KOPT-K1 (cell line): Measurements from ENCODE around the gene KLHL40.

Source experiments
- H3K27ac ChIP-seq: fragments of 200-600 bp; sonication (generic); 2 replicates; pipeline ENCODE4 v1.5.1; 2016; ENCODE audit warnings: antibody characterized with exemption, mild to moderate bottlenecking, low read depth, low read length; ENCODE audit not compliant: poor library complexity, severe bottlenecking
- H3K36me3 ChIP-seq: fragments of 200-600 bp; sonication (generic); 2 replicates; pipeline ENCODE4 v1.5.1; 2017; ENCODE audit warnings: antibody characterized with exemption, mild to moderate bottlenecking, low read length, moderate library complexity; ENCODE audit not compliant: insufficient read depth
- H3K9me3 ChIP-seq: fragments of 200-600 bp; sonication (generic); 2 replicates; pipeline ENCODE4 v1.5.1; 2017; ENCODE audit warnings: antibody characterized with exemption, low read length, mild to moderate bottlenecking; ENCODE audit not compliant: insufficient read depth, poor library complexity, severe bottlenecking

Gene KLHL40

DNA sequence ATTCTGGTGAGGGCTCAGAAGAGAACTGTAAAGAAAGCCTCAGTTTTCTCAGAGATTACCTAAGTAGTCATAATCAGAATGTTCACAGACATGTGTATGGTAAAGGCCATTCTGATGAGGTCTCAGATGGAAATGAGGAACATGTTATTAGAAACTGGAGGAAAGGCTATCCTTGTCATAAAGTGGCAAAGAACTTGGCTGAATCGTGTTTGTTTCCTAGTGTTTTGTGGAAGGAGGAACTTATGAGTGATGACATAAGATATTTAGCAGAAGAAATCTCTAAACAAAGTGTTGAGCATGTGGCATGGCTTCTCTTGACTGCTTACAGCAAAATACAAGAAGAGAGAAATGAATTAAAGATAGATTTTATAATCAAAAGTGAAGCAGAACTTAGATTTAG lies 12.8 kb upstream of the KLHL40 start:
- Histone ChIP-seq H3K9me3 (peaks cover 16% of the 10 kb centered on the region), H3K36me3 (no peaks in the 10 kb centered on the region), H3K27ac (no peak overlapping the region)

DNA sequence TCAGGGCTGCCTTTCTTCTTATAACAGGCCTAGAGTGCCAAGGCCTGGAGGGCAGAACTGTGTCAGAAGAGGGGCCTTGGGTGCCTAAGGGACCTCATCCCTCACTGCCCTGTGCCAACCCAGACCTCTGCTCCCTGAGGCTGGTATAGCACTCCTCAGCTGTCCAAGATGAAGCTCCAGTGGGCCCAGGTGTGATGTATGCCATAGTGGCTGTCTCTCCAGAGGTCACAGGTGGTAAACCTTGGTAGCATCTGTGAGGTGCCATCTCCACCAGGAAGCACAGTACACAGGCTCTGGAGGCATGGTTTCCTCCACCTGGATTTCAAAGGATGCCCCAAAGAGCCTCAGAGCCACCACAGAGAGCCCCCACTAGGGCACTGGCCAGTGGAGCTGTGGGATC lies 12.3 kb upstream of the KLHL40 start:
- Histone ChIP-seq H3K36me3 (no peaks in the 10 kb centered on the region), H3K27ac (no peak overlapping the region), H3K9me3 (peaks cover 20% of the 10 kb centered on the region)

DNA sequence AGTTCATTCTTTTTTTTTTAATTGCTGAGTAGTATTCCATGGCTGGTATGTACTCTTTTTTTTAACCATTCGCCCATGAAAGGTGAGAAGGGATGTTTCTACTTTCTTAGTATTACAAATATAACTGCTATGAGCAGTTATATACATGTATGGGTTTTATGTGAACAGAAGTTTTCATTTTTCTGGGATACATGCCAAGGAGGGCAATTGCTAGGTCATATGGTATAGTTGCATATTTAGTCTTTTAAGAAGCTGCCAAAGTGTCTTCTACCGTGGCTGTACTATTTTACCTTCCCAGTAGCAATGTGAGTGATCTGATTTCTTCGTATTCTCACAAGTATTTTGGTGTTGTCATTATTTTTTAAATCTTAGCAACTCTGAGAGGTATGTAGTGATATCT lies 11.2 kb upstream of the KLHL40 start:
- Histone ChIP-seq H3K36me3 (no peaks in the 10 kb centered on the region), H3K9me3 (peaks cover 27% of the 10 kb centered on the region), H3K27ac (no peak overlapping the region)

DNA sequence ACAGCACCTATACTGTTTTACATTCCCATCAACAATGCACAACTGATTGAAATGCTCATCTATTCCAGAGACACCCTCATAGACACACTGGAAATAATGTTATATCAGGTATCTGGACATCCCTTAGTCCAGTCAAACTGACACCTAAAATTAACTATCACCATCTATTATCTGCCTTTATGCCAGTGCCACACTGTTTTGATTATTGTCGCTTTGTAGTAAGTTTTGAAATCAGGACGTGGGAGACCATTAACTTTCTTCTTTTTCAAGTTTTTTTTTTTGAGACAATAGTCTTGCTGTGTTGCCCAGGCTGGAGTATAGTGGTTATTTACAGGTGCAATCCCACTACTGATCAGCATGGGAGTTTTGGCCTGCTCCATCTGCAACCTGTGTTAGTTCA lies 9.4 kb upstream of the KLHL40 start:
- Histone ChIP-seq H3K36me3 (no peaks in the 10 kb centered on the region), H3K9me3 (peaks cover 27% of the 10 kb centered on the region), H3K27ac (no peak overlapping the region)

DNA sequence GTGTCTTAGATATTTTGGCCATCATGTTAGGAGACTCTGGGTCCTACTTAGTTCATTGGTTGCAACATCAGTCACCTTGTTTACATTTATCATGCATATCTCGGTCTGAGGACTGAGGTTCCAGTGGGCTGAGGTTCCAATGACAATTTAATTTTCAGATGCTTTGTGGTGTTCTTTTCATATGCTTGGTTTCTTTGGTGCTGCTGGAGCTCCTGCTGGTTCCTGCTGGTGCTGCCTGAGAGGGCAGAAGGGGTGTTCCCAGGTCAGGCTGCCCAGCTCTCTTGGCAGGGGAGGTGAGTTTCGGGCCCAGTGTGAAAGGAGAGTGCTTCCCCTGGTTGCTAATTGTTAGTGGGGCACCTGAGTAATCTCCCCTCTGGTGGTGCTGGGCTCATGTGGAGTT lies 6.9 kb upstream of the KLHL40 start:
- H3K9me3 ChIP-seq, result peaks cover 27% of the 10 kb centered on the region
- H3K36me3 ChIP-seq, result no peaks in the 10 kb centered on the region
- H3K27ac ChIP-seq, result no peak overlapping the region

DNA sequence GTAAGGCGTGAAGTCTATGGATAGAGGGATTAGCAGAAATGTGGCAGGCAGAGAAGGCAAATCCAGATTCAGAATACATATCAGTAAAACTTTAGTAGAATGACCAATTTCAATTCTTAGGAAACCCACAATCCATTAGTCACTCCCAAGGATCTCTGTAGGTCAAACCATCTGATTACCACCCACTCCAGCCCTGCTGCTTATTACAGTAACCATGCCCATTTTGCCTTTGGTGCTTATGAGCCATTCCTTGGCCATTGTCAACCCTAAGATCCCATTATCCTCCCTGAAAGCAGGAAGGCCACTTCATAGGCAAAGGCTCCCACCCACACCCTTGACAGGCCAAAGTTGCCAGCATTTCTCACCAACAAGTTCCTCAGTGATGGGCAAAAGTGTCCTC lies 5.1 kb upstream of the KLHL40 start:
- Histone ChIP-seq H3K36me3 (no peaks in the 10 kb centered on the region), H3K9me3 (peaks cover 27% of the 10 kb centered on the region), H3K27ac (no peak overlapping the region)

DNA sequence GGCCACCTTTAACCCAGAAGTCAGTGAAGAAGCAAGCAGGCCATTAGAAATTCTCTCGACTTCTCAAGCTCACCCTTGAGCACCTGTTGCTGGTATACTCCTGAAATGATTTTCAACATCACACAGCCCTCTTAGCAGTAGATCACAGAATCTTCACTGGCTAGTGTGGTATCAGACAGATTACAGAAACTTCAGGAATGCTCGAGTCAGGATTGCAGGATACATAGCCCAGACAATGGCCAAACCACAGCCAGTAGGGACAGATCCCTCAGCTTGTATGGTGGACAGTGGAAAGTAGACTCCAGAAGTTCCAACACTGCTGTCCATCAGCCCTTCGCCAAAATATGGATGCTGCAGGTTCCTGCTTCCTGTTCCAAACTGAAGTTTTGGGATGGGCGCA lies 4.5 kb upstream of the KLHL40 start:
- Histone ChIP-seq H3K36me3 (no peaks in the 10 kb centered on the region), H3K9me3 (peaks cover 24% of the 10 kb centered on the region), H3K27ac (no peak overlapping the region)

DNA sequence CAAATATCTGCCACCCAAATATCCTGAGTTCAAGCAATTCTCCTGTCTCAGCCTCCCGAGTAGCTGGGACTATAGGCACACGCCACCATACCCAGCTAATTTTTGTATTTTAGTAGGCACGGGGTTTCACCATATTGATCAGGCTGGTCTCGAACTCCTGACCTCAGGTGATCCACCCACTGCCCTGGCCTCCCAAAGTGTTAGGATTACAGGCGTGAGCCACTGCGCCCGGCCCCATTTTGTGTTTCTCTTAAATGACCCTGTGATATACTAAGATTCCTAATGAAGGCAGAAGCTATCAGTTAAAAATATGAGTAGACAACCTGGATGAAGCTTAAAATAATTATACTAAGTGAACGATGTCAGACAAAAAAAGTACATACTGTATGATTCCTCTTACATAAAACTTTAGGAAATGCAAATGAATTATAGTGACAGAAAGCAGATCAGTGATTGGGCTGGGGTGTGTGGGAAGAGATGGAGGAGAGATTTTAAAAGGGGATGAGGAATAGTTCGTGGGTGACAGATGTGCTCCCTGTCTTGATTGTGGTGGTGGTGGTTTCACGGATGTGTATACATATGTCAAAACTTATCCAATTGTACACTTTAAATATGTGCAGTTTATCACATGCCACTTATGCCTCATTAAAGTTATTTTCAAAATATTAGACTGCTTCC lies 3.8 kb upstream of the KLHL40 start:
- Histone ChIP-seq H3K9me3 (peaks cover 17% of the 10 kb centered on the region), H3K27ac (no peak overlapping the region), H3K36me3 (no peaks in the 10 kb centered on the region)

DNA sequence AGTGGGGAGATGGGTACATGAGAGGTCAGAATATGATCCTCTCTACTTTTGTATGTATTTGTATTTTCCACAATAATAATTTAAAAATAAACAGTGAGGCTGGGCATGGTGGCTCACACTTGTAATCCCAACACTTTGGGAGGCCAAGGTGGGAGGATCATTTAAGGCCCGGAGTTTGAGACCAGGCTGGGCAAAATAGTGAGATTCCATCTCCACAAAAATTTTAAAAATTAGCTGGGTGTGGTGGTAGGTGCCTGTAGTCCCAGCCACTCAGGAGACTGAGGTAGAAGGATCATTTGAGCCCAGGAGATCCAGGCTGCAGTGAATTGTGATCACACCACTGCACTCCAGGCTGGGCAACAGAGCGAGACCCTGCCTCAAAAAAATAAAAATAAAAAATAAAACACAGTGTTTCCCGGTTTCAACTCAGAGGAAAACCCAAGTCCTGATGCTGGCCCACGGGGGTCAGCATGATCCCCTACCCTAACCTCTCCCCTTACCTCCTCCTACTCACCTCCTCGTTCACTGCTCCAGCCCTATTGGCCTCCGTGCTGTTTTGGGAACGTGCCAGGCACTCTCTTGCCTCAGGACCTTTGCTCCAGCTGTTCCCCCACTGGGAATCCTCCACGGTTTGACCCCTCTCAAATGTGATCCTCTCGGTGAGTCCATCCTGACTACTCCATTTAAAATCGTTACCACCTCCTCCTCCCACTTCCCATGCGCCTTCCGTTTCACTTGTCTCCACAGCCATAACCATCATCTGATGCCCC lies 2.9 kb upstream of the KLHL40 start:
- no peak overlapping the region for H3K27ac ChIP-seq
- peaks cover 11% of the 10 kb centered on the region for H3K9me3 ChIP-seq
- H3K36me3 ChIP-seq, result no peaks in the 10 kb centered on the region

DNA sequence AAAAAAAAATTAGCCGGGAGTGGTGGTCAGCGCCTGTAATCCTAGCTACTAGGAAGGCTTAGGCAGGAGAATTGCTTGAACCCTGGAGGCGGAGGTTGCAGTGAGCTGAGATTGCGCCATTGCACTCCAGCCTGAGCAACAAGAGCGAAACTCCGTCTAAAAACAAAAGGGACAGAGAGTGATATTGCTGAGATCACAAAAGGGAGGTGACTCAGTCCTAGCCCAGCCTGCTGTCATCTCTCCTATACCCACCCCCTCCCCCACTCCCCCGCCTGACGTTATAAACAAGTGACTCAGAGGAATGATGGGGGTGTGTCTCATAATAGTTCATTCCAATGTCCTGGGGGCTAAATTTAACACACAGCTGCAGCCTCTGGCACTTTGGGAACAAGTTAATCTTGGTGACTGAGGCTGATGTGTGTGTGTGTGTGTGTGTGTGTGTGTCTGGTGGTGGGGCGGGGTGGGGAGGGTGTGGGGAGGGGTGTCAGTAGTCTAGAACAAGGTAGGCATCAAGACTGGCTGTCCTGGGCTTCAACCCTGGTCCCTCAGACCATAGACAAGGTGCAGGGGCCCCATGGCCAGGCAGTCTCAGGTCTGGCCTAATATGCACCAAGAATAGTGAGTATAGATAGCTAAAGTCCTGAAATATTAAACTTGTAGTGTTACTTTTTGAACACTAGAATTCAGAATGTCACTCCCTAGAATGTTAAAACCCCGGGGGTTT lies 1.3 kb upstream of the KLHL40 start:
- Histone ChIP-seq H3K36me3 (no peaks in the 10 kb centered on the region), H3K27ac (no peak overlapping the region), H3K9me3 (no peaks in the 10 kb centered on the region)

DNA sequence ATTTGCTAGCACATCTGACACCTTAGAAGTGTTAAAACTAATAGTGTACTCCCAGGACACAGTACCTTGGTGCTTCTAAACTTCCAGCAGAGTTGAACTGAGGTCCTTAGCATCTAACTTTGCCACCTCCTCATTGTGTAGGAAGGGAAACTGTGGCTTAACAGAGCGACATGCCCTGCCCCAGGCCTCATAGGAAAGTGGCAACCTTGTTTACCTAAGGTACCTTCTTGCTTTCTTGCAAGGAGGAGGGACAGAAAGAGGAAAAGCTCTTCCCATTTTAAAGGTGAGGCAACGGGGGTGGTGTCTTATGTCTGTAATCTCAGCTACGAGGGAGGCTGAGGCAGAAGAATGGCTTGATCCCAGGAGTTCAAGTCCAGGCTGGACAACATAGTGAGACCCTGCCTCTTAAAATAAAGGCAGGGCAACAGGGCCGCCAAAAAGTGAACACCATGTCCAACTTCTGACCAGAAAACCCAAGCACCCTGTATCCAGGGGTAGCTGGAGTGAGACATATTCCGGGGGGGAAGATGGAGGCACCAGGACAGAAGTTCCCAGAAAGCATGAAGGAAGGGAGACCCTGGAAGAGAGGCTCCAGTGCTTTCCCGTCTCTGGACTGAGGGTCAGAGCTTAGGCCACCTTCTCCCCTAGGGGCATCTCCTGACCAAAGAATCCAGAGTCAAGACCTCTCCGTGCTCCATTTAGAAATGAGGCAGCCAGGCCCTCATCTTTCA lies 540 bp upstream of the KLHL40 start:
- H3K9me3 ChIP-seq, result no peaks in the 10 kb centered on the region
- no peak overlapping the region for H3K27ac ChIP-seq
- no peaks in the 10 kb centered on the region for H3K36me3 ChIP-seq

DNA sequence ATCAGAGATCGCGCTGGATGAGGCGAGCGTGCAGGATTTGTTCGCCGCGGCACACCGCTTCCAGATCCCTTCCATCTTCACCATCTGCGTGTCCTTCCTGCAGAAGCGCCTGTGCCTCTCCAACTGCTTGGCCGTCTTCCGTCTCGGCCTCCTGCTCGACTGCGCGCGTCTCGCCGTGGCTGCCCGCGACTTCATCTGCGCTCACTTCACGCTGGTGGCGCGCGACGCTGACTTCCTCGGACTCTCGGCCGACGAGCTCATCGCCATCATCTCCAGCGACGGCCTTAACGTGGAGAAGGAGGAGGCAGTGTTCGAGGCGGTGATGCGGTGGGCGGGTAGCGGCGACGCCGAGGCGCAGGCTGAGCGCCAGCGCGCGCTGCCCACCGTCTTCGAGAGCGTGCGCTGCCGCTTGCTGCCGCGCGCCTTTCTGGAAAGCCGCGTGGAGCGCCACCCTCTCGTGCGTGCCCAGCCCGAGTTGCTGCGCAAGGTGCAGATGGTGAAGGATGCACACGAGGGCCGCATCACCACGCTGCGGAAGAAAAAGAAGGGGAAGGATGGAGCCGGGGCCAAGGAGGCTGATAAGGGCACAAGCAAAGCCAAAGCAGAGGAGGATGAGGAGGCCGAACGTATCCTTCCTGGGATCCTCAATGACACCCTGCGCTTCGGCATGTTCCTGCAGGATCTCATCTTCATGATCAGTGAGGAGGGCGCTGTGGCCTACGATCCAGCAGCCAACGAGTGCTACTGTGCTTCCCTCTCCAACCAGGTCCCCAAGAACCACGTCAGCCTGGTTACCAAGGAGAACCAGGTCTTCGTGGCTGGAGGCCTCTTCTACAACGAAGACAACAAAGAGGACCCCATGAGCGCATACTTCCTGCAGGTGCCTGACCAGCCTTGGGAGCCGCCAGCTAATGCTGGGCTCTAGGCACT lies 819 bp downstream of the KLHL40 start:
- Histone ChIP-seq H3K36me3 (no peaks in the 10 kb centered on the region), H3K9me3 (no peaks in the 10 kb centered on the region), H3K27ac (no peak overlapping the region)

DNA sequence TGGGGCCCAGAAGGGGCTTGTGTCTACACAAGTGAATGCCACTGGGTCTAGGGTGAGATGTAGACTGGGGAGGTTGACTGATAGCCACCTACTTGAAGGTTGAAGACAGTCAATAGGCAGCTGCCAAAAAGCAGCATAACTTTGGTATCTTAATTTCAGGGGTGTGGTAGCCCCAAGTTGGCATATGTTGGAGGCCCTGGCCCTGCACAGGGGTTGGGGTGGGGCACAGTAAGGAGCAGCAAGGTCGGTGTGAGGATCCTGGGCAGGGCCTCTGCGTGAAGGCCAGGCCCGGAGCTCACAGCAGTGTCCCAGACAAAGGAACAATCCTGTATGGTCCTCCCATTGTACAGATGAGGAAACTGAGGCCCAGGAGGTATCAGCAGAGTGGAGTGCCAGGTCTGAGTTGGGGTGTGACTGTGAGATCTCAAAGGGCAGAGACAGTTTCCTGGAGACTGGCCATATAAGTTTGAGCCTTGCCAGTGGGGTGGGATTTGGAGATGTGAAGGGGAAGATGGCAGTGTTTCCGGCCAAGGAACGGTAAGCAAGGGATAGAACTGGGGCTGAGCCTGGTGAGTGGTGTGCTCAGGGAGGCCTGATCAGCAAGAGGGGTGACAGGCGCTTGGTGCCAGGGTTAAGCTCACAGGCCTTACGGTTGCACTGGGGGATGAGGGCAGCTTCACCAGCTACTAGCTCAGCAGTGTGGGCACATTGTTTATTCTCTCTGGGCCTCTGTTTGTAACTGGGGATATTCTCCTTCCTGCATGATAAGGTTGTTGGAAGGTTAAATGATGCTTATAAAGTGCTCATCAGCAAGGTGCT lies 1.7 kb downstream of the KLHL40 start:
- H3K27ac ChIP-seq, result no peak overlapping the region
- no peaks in the 10 kb centered on the region for H3K36me3 ChIP-seq
- H3K9me3 ChIP-seq, result no peaks in the 10 kb centered on the region
